Nephron (organoid): ENCODE measurements around the gene LNX2.

Experiments used
- H3K27ac Mint-ChIP-seq, 3 experiments: 2 replicates each; pipeline ENCODE4 v1.8.0; 2020; ENCODE audit warnings: mixed read lengths in 3 of 3, mild to moderate bottlenecking in 2 of 3, moderate library complexity in 1 of 3
- H3K27me3 Mint-ChIP-seq: 2 replicates; pipeline ENCODE4 v1.8.0; 2021; ENCODE audit warnings: low read depth, mild to moderate bottlenecking, moderate library complexity, mixed read lengths
- H3K36me3 Mint-ChIP-seq: 2 replicates; pipeline ENCODE4 v1.8.0; 2020; ENCODE audit warnings: low read depth, mixed read lengths
- H3K4me1 Mint-ChIP-seq: 2 replicates; pipeline ENCODE4 v1.8.0; 2020; ENCODE audit warnings: mixed read lengths
- H3K4me3 Mint-ChIP-seq, 3 experiments: 2 replicates each; pipeline ENCODE4 v1.8.0; 2020; ENCODE audit warnings: mild to moderate bottlenecking in 3 of 3, mixed read lengths in 3 of 3, moderate library complexity in 2 of 3
- H3K9me3 Mint-ChIP-seq: 2 replicates; pipeline ENCODE4 v1.8.0; 2020; ENCODE audit warnings: mixed read lengths
- TF ChIP-seq, protein P1 (sequence below), 3 experiments: fragments of 200-600 bp; sonication (generic); IDR thresholded peaks; one replicate each; pipeline ENCODE4 v1.5.0; 2021; ENCODE audit warnings: antibody characterized with exemption in 3 of 3; ENCODE audit not compliant: unreplicated experiment in 3 of 3

LNX2 gene

GRCh38 chr13:27643334-27644132, 23.2 kb upstream of the LNX2 start:
- Mint-ChIP-seq H3K36me3 (peaks cover 15% of the 10 kb centered on the region), H3K4me3 (no peak overlapping the region)

GRCh38 chr13:27641711-27642502, 21.6 kb upstream of the LNX2 start:
- Mint-ChIP-seq H3K4me1 (peaks cover 71% of the 10 kb centered on the region), H3K9me3 (peaks cover 4% of the 10 kb centered on the region), H3K27me3 (no peaks in the 10 kb centered on the region), H3K27ac (peak overlapping the region in 2 of 3 experiments; percentile 16 to 77), H3K36me3 (peaks cover 9% of the 10 kb centered on the region), H3K4me3 (no peak overlapping the region)
- TF ChIP-seq, protein P1, sequence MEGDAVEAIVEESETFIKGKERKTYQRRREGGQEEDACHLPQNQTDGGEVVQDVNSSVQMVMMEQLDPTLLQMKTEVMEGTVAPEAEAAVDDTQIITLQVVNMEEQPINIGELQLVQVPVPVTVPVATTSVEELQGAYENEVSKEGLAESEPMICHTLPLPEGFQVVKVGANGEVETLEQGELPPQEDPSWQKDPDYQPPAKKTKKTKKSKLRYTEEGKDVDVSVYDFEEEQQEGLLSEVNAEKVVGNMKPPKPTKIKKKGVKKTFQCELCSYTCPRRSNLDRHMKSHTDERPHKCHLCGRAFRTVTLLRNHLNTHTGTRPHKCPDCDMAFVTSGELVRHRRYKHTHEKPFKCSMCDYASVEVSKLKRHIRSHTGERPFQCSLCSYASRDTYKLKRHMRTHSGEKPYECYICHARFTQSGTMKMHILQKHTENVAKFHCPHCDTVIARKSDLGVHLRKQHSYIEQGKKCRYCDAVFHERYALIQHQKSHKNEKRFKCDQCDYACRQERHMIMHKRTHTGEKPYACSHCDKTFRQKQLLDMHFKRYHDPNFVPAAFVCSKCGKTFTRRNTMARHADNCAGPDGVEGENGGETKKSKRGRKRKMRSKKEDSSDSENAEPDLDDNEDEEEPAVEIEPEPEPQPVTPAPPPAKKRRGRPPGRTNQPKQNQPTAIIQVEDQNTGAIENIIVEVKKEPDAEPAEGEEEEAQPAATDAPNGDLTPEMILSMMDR (IDR thresholded peaks at IDR 0.05; ENCODE audit: unreplicated experiment in 3 of 3), result no peak

More at GRCh38 chr13:27643334-27644132, 23.2 kb upstream of the LNX2 start:
- Mint-ChIP-seq H3K9me3 (peaks cover 4% of the 10 kb centered on the region), H3K4me1 (peaks cover 59% of the 10 kb centered on the region), H3K27ac (peak overlapping the region in 1 of 3 experiments; percentile 77), H3K27me3 (no peaks in the 10 kb centered on the region)
- TF ChIP-seq, protein P1 (IDR thresholded peaks at IDR 0.05; ENCODE audit: unreplicated experiment in 3 of 3), result no peak

DNA sequence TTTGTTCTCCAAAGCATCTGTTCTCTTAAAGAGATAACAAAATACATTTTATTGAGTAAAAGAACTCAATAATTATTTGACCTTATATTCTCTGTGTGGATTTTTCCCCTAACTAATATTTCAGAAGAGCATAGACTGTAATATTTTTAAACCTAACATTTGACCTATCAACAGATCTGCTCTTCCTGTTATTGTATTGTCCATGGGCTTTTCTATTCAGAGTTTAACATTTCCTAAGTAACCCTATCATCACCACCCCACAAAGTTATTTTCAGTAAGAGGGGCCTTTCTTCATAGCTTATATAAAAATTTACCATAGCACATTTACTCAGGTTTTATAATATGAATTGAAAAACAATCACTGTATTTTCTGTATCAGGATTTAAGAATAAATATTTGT, 18.9 kb upstream of the LNX2 start:
- Mint-ChIP-seq H3K27me3 (no peaks in the 10 kb centered on the region), H3K4me1 (peaks cover 70% of the 10 kb centered on the region), H3K4me3 (no peak overlapping the region), H3K36me3 (peaks cover under 1% of the 10 kb centered on the region), H3K9me3 (no peaks in the 10 kb centered on the region), H3K27ac (peak overlapping the region; percentile 82 to 97 (median 96))
- TF ChIP-seq, protein P1 (IDR thresholded peaks at IDR 0.05; ENCODE audit: unreplicated experiment in 3 of 3), result no peak

DNA sequence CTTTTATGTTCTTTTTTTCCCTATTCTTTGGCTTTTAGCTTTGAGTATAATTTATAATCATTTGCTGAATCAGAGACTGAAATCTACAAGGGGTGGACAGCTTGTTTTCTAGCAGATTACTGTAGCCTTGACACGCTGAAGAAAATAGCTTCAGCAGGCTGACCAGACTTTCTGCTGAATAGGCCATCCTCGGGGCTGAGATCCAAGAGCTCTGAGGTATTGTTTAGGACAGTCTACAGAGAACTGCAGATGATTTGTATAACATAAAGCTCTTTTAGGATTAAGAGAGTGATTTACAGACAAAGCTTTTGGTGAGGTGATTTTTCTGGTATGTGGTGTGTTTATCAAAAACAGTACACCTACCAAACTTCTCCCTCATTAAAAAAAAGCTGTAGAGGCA, 18.2 kb upstream of the LNX2 start:
- no peaks in the 10 kb centered on the region for H3K9me3 Mint-ChIP-seq
- H3K27me3 Mint-ChIP-seq, result no peaks in the 10 kb centered on the region
- H3K4me1 Mint-ChIP-seq, result peaks cover 63% of the 10 kb centered on the region
- H3K36me3 Mint-ChIP-seq, result peaks cover 6% of the 10 kb centered on the region
- H3K27ac Mint-ChIP-seq, result peak overlapping the region; percentile 82 to 97 (median 96)
- TF ChIP-seq, protein P1 (IDR thresholded peaks at IDR 0.05; ENCODE audit: unreplicated experiment in 3 of 3), result no peak
- H3K4me3 Mint-ChIP-seq, result peak overlapping the region in 1 of 3 experiments; percentile 33

DNA sequence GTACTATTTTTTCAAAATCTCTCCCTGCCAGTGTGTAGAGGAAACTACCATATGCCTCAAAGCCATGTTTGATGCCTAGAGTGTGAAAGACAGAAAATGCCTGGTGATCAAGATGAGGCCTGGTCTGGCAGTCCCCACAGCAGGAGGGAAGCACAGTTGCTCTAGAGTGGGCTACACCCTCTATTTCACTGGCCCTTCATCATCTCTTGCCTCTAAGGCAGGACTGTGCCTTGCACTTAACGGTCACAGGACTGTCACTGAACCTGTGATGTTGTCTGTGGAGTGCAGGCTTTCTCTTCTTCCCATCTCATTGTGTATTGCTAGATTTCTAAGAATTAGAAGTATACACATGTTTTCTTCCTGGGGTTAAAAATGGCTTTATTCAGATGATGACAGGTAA, 17.7 kb upstream of the LNX2 start:
- Mint-ChIP-seq H3K27me3 (no peaks in the 10 kb centered on the region), H3K36me3 (peaks cover 11% of the 10 kb centered on the region), H3K27ac (peak overlapping the region; percentile 82 to 97 (median 96)), H3K9me3 (no peaks in the 10 kb centered on the region), H3K4me3 (no peak overlapping the region), H3K4me1 (peaks cover 58% of the 10 kb centered on the region)
- TF ChIP-seq, protein P1 (IDR thresholded peaks at IDR 0.05; ENCODE audit: unreplicated experiment in 3 of 3), result no peak
